Transverse colon (tissue), 4 donors: ENCODE data around the gene FNDC3B. TPM values are rescaled to one million over a fixed set of nuclear protein-coding genes. Genes with fewer than 3 reads are reported as not detected.

Experiments
- DNase-seq: peaks from one replicate; pipeline ENCODE4 v3.0.0-alpha.2; 2019
- H3K27ac ChIP-seq, 4 donors: fragments of 200-600 bp; sonication (generic); 2 replicates each; pipeline ENCODE4 v1.5.1; 2016 to 2018; ENCODE audit warnings: inconsistent platforms in 4 of 4
- H3K27me3 ChIP-seq: fragments of 200-600 bp; sonication (generic); 2 replicates; pipeline ENCODE4 v1.5.1; 2017; ENCODE audit warnings: inconsistent platforms
- H3K36me3 ChIP-seq, 4 donors: fragments of 200-600 bp; sonication (generic); 2 replicates each; pipeline ENCODE4 v1.5.1; 2017 to 2019; ENCODE audit warnings: inconsistent platforms in 4 of 4
- H3K4me1 ChIP-seq, 4 donors: fragments of 200-600 bp; sonication (generic); 2 replicates each; pipeline ENCODE4 v1.5.1; 2017 to 2020; ENCODE audit warnings: inconsistent platforms in 4 of 4
- H3K4me3 ChIP-seq, 4 donors: fragments of 200-600 bp; sonication (generic); 1 replicate in 1 of 4; 2 replicates in 3 of 4; pipeline versions ENCODE4 v1.5.1 to v1.6.1; 2017 to 2019; ENCODE audit warnings: inconsistent platforms in 4 of 4
- H3K9me3 ChIP-seq, 2 donors: fragments of 200-600 bp; sonication (generic); 2 replicates each; pipeline ENCODE4 v1.5.1; 2017 to 2019; ENCODE audit warnings: inconsistent platforms in 2 of 2
- EP300 ChIP-seq: sonication (generic); formaldehyde crosslinking; IDR thresholded peaks from one replicate; pipeline ENCODE4 v1.6.1; 2017; ENCODE audit warnings: antibody characterized with exemption, low read depth
- POLR2A ChIP-seq: fragments of 450-650 bp; IDR thresholded peaks from one replicate; pipeline ENCODE4 v1.6.1; 2016; ENCODE audit warnings: antibody characterized with exemption, mild to moderate bottlenecking, moderate library complexity
- POLR2AphosphoS5 ChIP-seq, 3 donors: sonication (generic); formaldehyde crosslinking; IDR thresholded peaks; one replicate each; pipeline ENCODE4 v1.6.1; 2016; ENCODE audit warnings: antibody characterized with exemption in 3 of 3
- whole genome bisulfite sequencing, 2 donors: methylation state at CpG; one replicate each; pipeline ENCODE4 v1.1.5; 2018; ENCODE audit warnings: low coverage in 1 of 2; 5-methylcytosine and 5-hydroxymethylcytosine counted together
- in situ Hi-C, 4 donors: fragments of 200-750 bp; cut with MboI; loops; one replicate each; pipeline versions ENCODE4 v1.15.0 to v1.15.1; 2017; ENCODE audit warnings: low sequenced_read_pairs in 3 of 4, low pct_ligation_motif_present in 1 of 4, low pct_unique_long_range_greater_than_20kb in 1 of 4
- intact Hi-C: fragments of 100-400 bp; cut with DNase I; formaldehyde crosslinking; loops from one replicate; pipeline ENCODE4 v1.15.1; 2023; ENCODE audit warnings: low total_unique reads
- total RNA-seq, 4 donors: library from RNA; depleted of rRNA; stranded (reverse); fragments of >200 nt; gene quantifications; one replicate each; pipeline ENCODE4 v1.1.0, GENCODE V29; 2016
- TF ChIP-seq, protein P1 (sequence below), 5 experiments: fragments of 200-600 bp in 3 of 5; fragments of 450-650 bp in 2 of 5; sonication (generic) in 3 of 5; IDR thresholded peaks; 1 replicate in 2 of 5; 2 replicates in 3 of 5; pipeline ENCODE4 v1.5.1; 2016 to 2017; ENCODE audit warnings: antibody characterized with exemption in 5 of 5, inconsistent platforms in 3 of 5, mild to moderate bottlenecking in 2 of 5, moderate library complexity in 1 of 5

Gene FNDC3B
- total RNA-seq, 4 donors from 2014 or later = 28.5 to 85.7 (median 44.5) TPM

DNA sequence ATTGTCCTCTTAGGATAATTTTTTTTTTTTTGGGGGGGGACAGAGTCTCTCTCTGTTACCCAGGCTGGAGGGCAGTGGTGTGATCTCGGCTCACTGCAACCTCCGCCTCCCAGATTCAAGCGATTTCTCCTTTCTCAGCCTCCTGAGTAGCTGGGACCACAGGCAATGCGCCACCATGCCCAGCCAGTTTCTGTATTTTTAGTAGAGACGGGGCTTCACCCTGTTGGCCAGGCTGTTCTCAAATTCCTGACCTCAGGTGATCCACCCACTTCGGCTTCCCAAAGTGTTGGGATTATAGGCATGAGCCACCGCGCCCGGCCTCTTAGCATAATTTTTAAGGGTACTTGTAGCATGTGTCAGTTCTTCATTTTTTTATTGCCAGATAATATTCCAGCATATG, 122.6 kb downstream of the FNDC3B start:
- in situ Hi-C loops (no loop called here), intact Hi-C loops (no loop called here)
- Histone ChIP-seq H3K27ac (no peak overlapping the region), H3K9me3 (no peaks in the 10 kb centered on the region), H3K36me3 (no peaks in the 10 kb centered on the region), H3K27me3 (no peaks in the 10 kb centered on the region), H3K4me3 (no peak overlapping the region), H3K4me1 (peaks cover 0 to 21% (median 5%) of the 10 kb centered on the region in 4 donors)
- 96% methylated on average over 9 of the region's 9 CpGs for WGBS, 2 donors
- no peak for DNase-seq
- TF ChIP-seq, protein P1, sequence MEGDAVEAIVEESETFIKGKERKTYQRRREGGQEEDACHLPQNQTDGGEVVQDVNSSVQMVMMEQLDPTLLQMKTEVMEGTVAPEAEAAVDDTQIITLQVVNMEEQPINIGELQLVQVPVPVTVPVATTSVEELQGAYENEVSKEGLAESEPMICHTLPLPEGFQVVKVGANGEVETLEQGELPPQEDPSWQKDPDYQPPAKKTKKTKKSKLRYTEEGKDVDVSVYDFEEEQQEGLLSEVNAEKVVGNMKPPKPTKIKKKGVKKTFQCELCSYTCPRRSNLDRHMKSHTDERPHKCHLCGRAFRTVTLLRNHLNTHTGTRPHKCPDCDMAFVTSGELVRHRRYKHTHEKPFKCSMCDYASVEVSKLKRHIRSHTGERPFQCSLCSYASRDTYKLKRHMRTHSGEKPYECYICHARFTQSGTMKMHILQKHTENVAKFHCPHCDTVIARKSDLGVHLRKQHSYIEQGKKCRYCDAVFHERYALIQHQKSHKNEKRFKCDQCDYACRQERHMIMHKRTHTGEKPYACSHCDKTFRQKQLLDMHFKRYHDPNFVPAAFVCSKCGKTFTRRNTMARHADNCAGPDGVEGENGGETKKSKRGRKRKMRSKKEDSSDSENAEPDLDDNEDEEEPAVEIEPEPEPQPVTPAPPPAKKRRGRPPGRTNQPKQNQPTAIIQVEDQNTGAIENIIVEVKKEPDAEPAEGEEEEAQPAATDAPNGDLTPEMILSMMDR (IDR thresholded peaks at IDR 0.05) = no peak
- no peak for TF ChIP-seq EP300

DNA sequence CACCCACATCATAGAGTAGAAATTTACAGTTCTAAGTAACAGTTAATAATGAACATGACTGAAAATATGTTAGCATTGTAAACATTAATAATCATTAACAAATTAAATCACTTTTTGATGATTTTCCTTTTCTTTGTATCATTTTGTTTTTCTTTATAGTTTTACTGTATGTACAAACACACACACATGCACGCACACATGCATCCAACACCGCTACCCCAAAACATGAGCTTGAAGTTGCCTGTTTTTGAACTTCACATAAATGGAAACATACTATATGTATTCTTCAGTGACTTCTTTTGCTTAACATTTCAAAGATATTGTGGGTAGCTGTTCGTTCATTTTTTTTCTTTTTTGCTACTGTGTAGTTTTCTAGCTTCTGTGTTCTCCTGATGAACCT, 123.9 kb downstream of the FNDC3B start:
- 92 to 93% methylated on average over 3 of the region's 3 CpGs for WGBS, 2 donors
- Histone ChIP-seq H3K27me3 (no peaks in the 10 kb centered on the region), H3K9me3 (no peaks in the 10 kb centered on the region), H3K36me3 (no peaks in the 10 kb centered on the region), H3K4me1 (peaks cover 0 to 31% (median 5%) of the 10 kb centered on the region in 4 donors), H3K4me3 (no peak overlapping the region), H3K27ac (no peak overlapping the region)
- intact Hi-C loops (no loop called here), in situ Hi-C loops (no loop called here)
- no peak for DNase-seq
- TF ChIP-seq POLR2AphosphoS5 (IDR thresholded peaks at IDR 0.05) (no peak), POLR2A (no peak), EP300 (no peak)
- TF ChIP-seq, protein P1 (IDR thresholded peaks at IDR 0.05) = no peak

DNA sequence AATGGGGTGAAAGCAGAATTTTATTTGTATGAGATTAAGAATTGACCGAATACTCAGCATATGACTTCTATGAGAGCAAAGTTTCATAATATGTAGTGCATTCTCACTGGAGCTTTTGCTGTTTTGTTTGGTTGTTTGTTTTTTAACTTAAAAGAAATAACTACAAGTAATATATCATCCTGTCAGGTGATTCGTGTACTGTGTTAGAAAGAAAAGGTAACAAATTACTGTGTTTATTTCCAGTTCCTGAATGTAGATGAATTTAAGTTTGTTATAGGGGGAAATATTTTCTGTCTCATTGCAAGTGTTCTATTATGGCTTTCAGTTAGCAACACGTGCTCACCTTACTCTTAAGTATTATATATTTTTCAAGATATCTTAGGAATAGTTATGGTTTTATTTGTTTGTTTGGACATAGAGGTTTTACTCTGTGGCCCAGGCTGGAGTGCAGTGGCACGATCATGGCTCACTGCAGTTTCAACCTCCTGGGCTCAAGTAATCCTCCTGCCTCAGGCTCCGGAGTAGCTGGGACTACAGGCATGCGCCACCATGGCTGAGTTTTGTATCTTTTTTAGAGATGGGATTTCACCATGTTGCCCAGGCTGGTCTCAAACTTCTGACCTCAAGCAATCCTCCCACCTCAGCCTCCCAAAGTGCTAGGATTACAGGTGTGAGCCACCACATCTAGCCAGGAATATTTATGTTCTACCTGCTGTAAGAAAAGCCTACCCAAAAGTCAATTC, 125.4 kb downstream of the FNDC3B start:
- no peak for DNase-seq
- intact Hi-C loops (no loop called here), in situ Hi-C loops (no loop called here)
- peaks cover 6 to 40% (median 10%) of the 10 kb centered on the region in 4 donors for H3K4me1 ChIP-seq
- no peak overlapping the region for H3K27ac ChIP-seq
- H3K27me3 ChIP-seq = no peaks in the 10 kb centered on the region
- 93 to 97% methylated on average over 6 of the region's 6 CpGs for WGBS, 2 donors
- no peak overlapping the region for H3K4me3 ChIP-seq
- no peaks in the 10 kb centered on the region for H3K9me3 ChIP-seq
- no peaks in the 10 kb centered on the region for H3K36me3 ChIP-seq
- TF ChIP-seq POLR2A (no peak), POLR2AphosphoS5 (IDR thresholded peaks at IDR 0.05) (no peak), EP300 (no peak)
- TF ChIP-seq, protein P1 (IDR thresholded peaks at IDR 0.05) = no peak

DNA sequence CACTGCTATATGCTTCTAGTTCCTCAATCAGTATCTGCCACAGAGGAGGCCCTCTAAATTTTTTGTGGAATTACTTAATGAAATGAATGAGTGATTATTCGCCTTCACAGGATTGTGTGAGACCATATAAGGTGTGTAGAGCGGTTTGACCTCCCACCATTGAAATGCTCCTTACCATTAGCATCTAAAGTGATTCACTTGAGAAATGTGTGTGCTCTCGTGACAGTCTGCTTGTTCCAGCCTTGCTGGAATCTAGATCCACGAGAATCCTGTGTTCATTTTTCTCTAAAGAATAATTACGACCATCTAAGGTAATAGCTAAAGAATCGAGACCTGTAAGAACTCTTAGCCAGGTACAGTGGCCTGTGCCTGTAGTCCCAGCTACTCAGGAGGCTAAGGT, 126.9 kb downstream of the FNDC3B start:
- 89% methylated on average over 6 of the region's 6 CpGs; no CpG with 5 or more reads in 1 of the 2 donors for WGBS, 2 donors
- intact Hi-C loops (no loop called here), in situ Hi-C loops (no loop called here)
- no peaks in the 10 kb centered on the region for H3K9me3 ChIP-seq
- TF ChIP-seq, protein P1 (IDR thresholded peaks at IDR 0.05) = no peak
- TF ChIP-seq EP300 (no peak), POLR2A (no peak), POLR2AphosphoS5 (IDR thresholded peaks at IDR 0.05) (no peak)
- no peaks in the 10 kb centered on the region for H3K36me3 ChIP-seq
- H3K27ac ChIP-seq = no peak overlapping the region
- H3K4me3 ChIP-seq = no peak overlapping the region
- no peaks in the 10 kb centered on the region for H3K27me3 ChIP-seq
- peaks cover 6 to 39% (median 10%) of the 10 kb centered on the region in 4 donors for H3K4me1 ChIP-seq
- DNase-seq = no peak
